ENCODE results near the gene TSC2.

DNA sequence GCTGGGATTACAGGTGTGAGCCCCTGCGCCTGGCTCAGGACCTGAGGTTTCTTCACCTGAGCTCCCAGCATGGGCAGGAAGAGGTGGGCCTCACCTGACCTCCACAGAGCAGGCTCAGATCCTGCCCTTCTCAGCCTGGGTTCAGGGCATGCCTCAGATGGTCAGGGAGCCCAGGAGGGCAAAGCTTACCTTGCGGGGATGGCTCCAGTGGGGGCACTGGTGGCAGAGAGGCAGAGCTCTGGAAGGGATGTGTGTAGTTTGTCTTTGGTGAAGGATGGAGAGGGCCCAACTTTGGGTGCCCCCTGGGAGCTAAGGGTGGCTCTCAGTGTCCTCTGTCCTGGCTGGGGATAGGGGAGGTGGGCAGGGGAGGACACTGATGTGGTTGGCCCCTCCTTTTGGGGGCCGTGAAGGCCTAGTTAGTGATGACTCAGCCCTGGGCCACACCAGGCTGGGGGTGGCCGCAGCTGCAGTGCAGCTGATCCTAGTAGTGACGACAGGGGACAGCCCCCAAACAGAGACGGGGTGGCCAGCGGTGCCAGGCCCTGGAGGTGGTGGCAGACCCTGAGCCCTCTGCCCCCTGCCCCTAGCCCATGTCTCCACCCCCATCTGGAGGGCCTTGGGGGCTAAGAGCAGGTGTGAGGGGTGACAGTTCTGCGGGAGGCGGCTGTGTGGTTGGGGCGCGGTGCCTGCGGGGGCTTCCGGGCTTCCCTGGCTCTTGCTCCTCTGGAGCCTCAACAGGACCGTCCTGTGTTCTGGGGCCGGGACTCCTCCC is 15.3 kb upstream of the TSC2 start:
- TF ChIP-seq, protein P1, sequence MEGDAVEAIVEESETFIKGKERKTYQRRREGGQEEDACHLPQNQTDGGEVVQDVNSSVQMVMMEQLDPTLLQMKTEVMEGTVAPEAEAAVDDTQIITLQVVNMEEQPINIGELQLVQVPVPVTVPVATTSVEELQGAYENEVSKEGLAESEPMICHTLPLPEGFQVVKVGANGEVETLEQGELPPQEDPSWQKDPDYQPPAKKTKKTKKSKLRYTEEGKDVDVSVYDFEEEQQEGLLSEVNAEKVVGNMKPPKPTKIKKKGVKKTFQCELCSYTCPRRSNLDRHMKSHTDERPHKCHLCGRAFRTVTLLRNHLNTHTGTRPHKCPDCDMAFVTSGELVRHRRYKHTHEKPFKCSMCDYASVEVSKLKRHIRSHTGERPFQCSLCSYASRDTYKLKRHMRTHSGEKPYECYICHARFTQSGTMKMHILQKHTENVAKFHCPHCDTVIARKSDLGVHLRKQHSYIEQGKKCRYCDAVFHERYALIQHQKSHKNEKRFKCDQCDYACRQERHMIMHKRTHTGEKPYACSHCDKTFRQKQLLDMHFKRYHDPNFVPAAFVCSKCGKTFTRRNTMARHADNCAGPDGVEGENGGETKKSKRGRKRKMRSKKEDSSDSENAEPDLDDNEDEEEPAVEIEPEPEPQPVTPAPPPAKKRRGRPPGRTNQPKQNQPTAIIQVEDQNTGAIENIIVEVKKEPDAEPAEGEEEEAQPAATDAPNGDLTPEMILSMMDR (conservative IDR thresholded peaks at IDR 0.05 in 1 of 2, IDR thresholded peaks at IDR 0.05 in 1 of 2; ENCODE audit: low read depth in 1 of 2, low read length in 2 of 2) = no peak
- no peak for TF ChIP-seq EZH2 (IDR thresholded peaks at IDR 0.05; ENCODE audit: low read length, missing control alignments)
